ENCODE results near the gene AHCYL2.

- TF ChIP-seq CTCF (IDR thresholded peaks at IDR 0.05) (no peak), EP300 (IDR thresholded peaks at IDR 0.05) (no peak)
These were observed 39.7 kb downstream of the AHCYL2 start for GRCh38 chr7:129264534-129264933.

Measured in ovary (tissue), 3 donors.